Nephron progenitor cell (in vitro differentiated cells): ENCODE data around the gene ATP5F1A.
A peak's percentile ranks its signal among the peaks of the same experiment; 100 is the strongest.

Experiments
- DNase-seq: peaks from one replicate; pipeline ENCODE4 v3.0.0; 2021
- H3K27ac Mint-ChIP-seq: 2 replicates; pipeline ENCODE4 v1.8.0; 2021; ENCODE audit warnings: mild to moderate bottlenecking, moderate library complexity, mixed read lengths
- H3K27me3 Mint-ChIP-seq: 2 replicates; pipeline ENCODE4 v1.8.0; 2021; ENCODE audit warnings: mild to moderate bottlenecking, low read depth, mixed read lengths; ENCODE audit not compliant: poor library complexity
- H3K36me3 Mint-ChIP-seq: 2 replicates; pipeline ENCODE4 v1.8.0; 2021; ENCODE audit warnings: low read depth, mixed read lengths
- H3K4me1 Mint-ChIP-seq: 2 replicates; pipeline ENCODE4 v1.8.0; 2021; ENCODE audit warnings: mixed read lengths
- H3K4me3 Mint-ChIP-seq: 2 replicates; pipeline ENCODE4 v1.8.0; 2021; ENCODE audit warnings: mild to moderate bottlenecking, moderate library complexity, mixed read lengths
- H3K9me3 Mint-ChIP-seq: 2 replicates; pipeline ENCODE4 v1.8.0; 2021; ENCODE audit warnings: mild to moderate bottlenecking, moderate library complexity, mixed read lengths
- TF ChIP-seq, protein P1 (sequence below): fragments of 200-600 bp; sonication (generic); IDR thresholded peaks from 2 replicates; pipeline ENCODE4 v1.5.0; 2021; ENCODE audit warnings: antibody characterized with exemption

ATP5F1A gene

DNA sequence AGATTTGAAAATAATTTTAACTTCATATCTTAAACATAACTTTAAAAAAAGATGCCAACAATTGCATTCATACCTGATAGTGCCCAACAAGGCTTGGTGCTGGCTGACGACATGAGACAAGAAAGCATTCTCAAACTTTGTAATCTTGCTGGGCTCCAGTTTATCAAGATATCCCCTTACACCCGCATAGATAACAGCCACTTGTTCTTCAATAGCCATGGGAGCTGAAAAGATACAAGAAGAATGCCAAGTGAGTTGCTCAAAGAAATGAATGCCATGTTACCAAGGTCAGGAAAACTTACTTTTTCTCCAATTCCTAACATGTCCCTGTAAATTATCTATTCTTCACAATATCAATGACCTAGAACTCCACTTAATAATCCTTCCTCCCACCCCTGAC, 13.7 kb downstream of the ATP5F1A start:
- TF ChIP-seq, protein P1, sequence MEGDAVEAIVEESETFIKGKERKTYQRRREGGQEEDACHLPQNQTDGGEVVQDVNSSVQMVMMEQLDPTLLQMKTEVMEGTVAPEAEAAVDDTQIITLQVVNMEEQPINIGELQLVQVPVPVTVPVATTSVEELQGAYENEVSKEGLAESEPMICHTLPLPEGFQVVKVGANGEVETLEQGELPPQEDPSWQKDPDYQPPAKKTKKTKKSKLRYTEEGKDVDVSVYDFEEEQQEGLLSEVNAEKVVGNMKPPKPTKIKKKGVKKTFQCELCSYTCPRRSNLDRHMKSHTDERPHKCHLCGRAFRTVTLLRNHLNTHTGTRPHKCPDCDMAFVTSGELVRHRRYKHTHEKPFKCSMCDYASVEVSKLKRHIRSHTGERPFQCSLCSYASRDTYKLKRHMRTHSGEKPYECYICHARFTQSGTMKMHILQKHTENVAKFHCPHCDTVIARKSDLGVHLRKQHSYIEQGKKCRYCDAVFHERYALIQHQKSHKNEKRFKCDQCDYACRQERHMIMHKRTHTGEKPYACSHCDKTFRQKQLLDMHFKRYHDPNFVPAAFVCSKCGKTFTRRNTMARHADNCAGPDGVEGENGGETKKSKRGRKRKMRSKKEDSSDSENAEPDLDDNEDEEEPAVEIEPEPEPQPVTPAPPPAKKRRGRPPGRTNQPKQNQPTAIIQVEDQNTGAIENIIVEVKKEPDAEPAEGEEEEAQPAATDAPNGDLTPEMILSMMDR = no peak

DNA sequence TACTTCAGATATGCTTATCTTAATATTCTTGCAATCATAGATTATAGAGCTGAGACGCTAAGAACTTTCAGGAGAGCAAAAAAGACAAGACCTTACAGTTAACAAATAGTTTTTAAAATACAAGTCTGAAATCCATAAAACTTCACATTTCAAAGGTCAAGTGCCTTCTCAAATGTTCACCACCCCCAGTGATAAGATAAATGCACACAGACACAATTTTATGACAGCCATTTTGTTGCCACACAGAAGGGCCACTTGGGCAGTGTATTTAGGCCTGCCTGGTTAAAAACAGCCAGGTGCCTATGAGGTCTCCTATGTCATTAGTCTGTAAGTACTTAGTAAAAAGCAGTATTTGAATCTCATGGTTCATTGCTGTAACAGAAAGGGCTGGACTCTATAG, 17.9 kb downstream of the ATP5F1A start:
- no peaks in the 10 kb centered on the region for H3K9me3 Mint-ChIP-seq
- H3K4me3 Mint-ChIP-seq = no peak overlapping the region
- H3K36me3 Mint-ChIP-seq = peaks cover 78% of the 10 kb centered on the region
- TF ChIP-seq, protein P1 = no peak
- no peaks in the 10 kb centered on the region for H3K4me1 Mint-ChIP-seq
- H3K27me3 Mint-ChIP-seq = no peaks in the 10 kb centered on the region
- H3K27ac Mint-ChIP-seq = peak overlapping the region; percentile 45
- DNase-seq = no peak

More for the DNA sequence above, 13.7 kb downstream of the ATP5F1A start:
- Mint-ChIP-seq H3K4me1 (no peaks in the 10 kb centered on the region), H3K36me3 (peaks cover 95% of the 10 kb centered on the region), H3K27me3 (peaks cover 2% of the 10 kb centered on the region), H3K27ac (no peak overlapping the region), H3K4me3 (no peak overlapping the region), H3K9me3 (peaks cover 8% of the 10 kb centered on the region)
- no peak for DNase-seq

DNA sequence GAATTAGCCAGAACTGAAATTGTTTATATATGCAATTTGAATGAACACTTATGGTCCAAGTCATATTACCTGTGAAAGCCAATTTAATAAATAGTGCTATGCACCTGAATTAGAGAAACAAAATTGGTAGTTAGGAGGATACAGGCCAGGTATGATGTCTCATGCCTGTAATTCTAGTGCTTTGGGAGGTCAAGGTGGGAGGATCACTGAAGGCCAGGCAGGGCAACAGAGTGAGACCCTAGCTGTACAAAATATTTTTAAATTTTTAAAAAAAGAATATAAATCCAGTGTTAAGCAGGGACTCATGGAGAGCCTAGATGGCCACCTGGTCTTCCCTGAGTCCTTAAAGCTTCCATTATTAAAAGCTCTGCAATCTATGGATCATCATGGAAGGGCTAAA, 18.8 kb downstream of the ATP5F1A start:
- no peak overlapping the region for H3K27ac Mint-ChIP-seq
- peaks cover 69% of the 10 kb centered on the region for H3K36me3 Mint-ChIP-seq
- H3K4me3 Mint-ChIP-seq = no peak overlapping the region
- TF ChIP-seq, protein P1 = no peak
- H3K4me1 Mint-ChIP-seq = no peaks in the 10 kb centered on the region
- no peaks in the 10 kb centered on the region for H3K27me3 Mint-ChIP-seq
- no peak for DNase-seq
- no peaks in the 10 kb centered on the region for H3K9me3 Mint-ChIP-seq

DNA sequence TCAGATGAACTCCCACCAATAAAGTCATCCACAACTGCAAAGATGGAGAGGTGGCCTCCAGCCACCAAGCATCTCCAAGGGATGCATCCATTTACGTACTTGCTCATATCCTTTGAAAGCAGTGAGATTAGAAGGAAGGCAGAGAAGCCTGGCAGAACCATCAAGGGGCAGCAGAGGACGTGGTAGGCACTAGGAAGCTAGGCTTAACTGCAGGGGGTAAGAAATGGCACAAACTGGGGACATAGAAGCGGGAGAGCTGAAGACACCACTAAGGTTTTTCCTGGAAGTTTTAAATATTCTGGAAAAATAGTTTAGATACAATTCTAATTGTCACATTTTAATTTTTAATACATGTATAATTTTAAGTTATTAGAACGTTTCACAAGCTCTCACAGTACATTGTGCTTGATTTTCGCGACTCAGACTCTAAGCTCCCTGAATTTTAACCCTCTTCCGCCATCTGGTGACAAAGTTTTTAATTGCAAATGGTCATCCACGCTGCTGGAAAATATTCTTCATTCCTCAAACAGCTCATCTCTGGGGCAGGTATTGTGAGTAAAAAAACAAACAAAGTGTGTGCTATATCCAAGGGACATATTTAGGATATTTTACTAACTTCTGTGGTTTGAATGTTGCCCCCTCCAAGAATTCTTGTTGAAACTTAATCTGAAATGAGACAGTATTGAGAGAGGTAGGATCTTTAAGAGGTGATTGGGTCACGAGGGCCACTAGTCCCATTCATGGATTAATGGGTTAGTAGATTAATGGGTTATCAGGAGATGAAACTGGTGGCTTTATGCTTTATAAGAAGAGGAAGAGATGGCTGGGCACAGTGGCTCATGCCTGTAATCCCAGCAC, 24.4 kb downstream of the ATP5F1A start:
- no peak overlapping the region for H3K27ac Mint-ChIP-seq
- no peaks in the 10 kb centered on the region for H3K9me3 Mint-ChIP-seq
- H3K36me3 Mint-ChIP-seq = peaks cover 18% of the 10 kb centered on the region
- TF ChIP-seq, protein P1 = peak; percentile 66
- H3K27me3 Mint-ChIP-seq = peaks cover 26% of the 10 kb centered on the region
- peaks cover 5% of the 10 kb centered on the region for H3K4me1 Mint-ChIP-seq
- peak; percentile 58 for DNase-seq
- peak overlapping the region; percentile 7 for H3K4me3 Mint-ChIP-seq

DNA sequence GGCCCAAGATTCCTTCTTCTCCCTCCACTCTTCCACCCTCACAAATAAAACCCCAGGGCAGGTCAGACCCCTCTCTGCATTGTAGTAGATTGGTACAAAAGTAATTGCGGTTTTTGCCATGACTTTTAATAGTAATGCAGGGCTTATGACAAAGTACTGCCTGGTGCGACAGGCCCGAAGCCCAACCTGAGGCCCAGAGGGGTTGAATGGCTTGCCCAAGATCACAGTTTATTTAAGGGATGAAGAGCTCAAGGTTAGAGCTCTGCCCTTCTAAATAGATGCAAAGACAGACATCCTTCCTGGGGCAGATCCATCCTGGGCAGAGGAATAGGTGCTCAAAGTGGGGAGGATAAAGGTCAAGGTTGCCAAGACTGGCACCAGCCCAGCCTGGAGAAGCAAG, 25.1 kb downstream of the ATP5F1A start:
- peaks cover 5% of the 10 kb centered on the region for H3K4me1 Mint-ChIP-seq
- H3K27ac Mint-ChIP-seq = no peak overlapping the region
- peak overlapping the region; percentile 82 for H3K4me3 Mint-ChIP-seq
- no peak for DNase-seq
- peaks cover 12% of the 10 kb centered on the region for H3K36me3 Mint-ChIP-seq
- TF ChIP-seq, protein P1 = no peak
- H3K9me3 Mint-ChIP-seq = no peaks in the 10 kb centered on the region
- H3K27me3 Mint-ChIP-seq = peaks cover 26% of the 10 kb centered on the region

DNA sequence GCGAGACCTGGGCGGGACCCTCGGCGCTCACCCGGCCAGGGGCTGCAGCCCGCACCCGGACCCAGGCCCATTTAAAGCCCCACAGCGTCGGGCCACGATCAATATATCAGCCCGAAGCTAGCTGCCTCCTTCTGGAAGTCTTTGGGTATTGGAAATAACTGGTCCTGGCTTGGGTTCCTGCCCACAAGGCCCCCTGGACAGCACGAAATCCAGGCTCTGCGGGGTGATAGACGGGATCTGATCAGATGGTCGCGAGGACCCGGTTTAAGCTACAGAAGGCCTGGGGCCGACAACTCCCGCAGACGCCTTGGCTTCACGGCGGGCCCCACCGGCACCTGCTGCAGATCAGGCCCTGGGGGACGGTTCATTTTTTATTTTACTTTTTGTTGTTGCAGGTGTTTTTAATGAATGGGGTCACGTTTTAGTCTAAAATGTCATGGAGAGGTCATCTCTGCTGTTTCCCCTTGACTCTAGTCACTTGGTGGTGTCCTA, 25.7 kb downstream of the ATP5F1A start:
- H3K9me3 Mint-ChIP-seq = peaks cover 4% of the 10 kb centered on the region
- TF ChIP-seq, protein P1 = no peak
- H3K4me3 Mint-ChIP-seq = peak overlapping the region; percentile 82
- peaks cover 9% of the 10 kb centered on the region for H3K36me3 Mint-ChIP-seq
- no peak for DNase-seq
- peaks cover 26% of the 10 kb centered on the region for H3K27me3 Mint-ChIP-seq
- peaks cover 5% of the 10 kb centered on the region for H3K4me1 Mint-ChIP-seq
- no peak overlapping the region for H3K27ac Mint-ChIP-seq
